Stimulated activated effector memory CD8-positive, alpha-beta T cell treated with anti-CD3 and anti-CD28 coated beads, Interleukin-12 subunit alpha, Interleukin-12 subunit beta, amount 100 ng/mL, for 72 hours (primary cell): ENCODE data around the gene NR5A1.

Source experiments
- ATAC-seq: fragments of 150-1000 bp; cut with Tn5 transposase; 2 replicates; pipeline ENCODE4 v1.10.0; 2021
- DNase-seq, 2 donors: peaks; one replicate each; pipeline ENCODE4 v3.0.0; 2021 to 2022; ENCODE audit warnings: low spot score in 2 of 2
- H3K27ac Mint-ChIP-seq: one replicate; pipeline ENCODE4 v1.8.0; 2022; ENCODE audit warnings: mild to moderate bottlenecking, mixed read lengths
- H3K36me3 Mint-ChIP-seq: one replicate; pipeline ENCODE4 v1.8.0; 2022; ENCODE audit warnings: mild to moderate bottlenecking, mixed read lengths
- H3K4me1 Mint-ChIP-seq: one replicate; pipeline ENCODE4 v1.8.0; 2022; ENCODE audit warnings: mixed read lengths
- H3K4me3 Mint-ChIP-seq: one replicate; pipeline ENCODE4 v1.8.0; 2022; ENCODE audit warnings: mild to moderate bottlenecking, mixed read lengths
- H3K9me3 Mint-ChIP-seq: one replicate; pipeline ENCODE4 v1.8.0; 2022; ENCODE audit warnings: mixed read lengths

NR5A1 gene

DNA sequence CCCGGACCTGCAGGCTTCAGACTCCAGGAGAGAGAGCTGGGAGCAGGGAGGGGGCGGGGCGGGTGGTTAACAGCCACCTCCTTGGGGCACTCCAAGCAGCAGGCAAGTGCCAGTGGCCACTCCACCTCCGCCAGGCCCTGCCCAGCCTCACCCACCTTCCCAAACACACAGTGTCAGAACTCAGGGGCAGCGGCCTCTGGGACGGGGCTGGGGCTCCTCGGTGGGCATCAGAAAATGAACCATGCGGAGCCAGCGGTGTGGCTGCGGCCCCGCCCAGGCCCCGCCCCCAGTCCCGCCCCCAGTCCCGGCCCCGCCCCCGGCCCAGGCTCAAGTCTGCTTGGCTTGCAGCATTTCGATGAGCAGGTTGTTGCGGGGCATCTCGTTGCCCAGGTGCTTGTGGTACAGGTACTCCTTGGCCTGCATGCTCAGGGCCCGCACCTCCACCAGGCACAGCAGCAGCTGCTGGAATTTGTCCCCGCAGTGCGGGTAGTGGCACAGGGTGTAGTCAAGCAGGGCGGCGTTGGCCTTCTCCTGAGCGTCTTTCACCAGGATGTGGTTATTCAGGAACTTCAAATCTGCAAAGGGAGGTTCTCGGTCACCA is 24.7 kb downstream of the NR5A1 start:
- ATAC-seq = no peak
- Mint-ChIP-seq H3K4me3 (no peak overlapping the region), H3K4me1 (no peaks in the 10 kb centered on the region)

DNA sequence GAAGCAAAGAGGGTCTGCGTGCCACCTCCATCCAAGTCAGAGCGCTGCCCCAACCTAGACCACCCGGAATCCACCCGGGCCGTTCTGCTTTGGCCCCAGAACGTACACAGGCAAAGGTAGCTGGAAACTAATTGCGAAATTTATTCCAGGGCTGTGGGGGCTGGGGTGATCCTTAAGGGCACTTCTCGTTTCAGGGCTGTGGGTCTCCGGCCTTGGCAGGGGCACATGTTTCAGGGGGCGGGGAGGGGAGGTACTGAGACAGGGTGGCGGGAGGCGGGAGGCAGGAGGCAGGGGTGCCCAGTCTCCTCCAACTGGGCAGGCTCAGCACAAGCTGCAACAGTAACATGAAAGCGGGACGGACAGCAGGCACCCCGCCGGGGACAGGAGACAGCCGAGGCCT is 26.1 kb downstream of the NR5A1 start:
- no peak for DNase-seq
- Mint-ChIP-seq H3K9me3 (no peaks in the 10 kb centered on the region), H3K36me3 (no peaks in the 10 kb centered on the region), H3K27ac (no peak overlapping the region), H3K4me3 (no peak overlapping the region), H3K4me1 (no peaks in the 10 kb centered on the region)
- no peak for ATAC-seq

More for the DNA sequence above, 24.7 kb downstream of the NR5A1 start:
- no peaks in the 10 kb centered on the region for H3K9me3 Mint-ChIP-seq
- H3K27ac Mint-ChIP-seq = no peak overlapping the region
- no peak for DNase-seq
- no peaks in the 10 kb centered on the region for H3K36me3 Mint-ChIP-seq

DNA sequence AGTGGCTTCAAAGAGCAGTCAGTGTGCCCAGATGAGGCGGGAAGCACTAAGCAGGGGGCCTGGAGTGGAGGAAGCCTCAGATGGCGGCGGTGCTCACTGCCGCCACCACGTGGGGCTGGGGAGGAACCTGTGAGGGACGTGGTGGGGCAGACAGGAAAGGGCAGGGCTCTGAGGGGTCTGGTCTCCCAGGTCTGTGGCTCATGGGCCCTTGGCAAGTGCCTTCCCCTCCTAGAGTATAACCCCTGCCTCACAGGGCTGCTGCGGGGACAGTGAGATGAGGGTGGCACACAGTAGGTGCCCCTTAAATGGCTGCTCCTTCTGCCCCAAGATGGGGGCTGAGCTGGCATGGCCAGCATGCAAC is 26.6 kb downstream of the NR5A1 start:
- DNase-seq (no peak), ATAC-seq (peak; percentile 37)
- Mint-ChIP-seq H3K36me3 (no peaks in the 10 kb centered on the region), H3K9me3 (no peaks in the 10 kb centered on the region), H3K4me3 (no peak overlapping the region), H3K4me1 (no peaks in the 10 kb centered on the region), H3K27ac (no peak overlapping the region)

DNA sequence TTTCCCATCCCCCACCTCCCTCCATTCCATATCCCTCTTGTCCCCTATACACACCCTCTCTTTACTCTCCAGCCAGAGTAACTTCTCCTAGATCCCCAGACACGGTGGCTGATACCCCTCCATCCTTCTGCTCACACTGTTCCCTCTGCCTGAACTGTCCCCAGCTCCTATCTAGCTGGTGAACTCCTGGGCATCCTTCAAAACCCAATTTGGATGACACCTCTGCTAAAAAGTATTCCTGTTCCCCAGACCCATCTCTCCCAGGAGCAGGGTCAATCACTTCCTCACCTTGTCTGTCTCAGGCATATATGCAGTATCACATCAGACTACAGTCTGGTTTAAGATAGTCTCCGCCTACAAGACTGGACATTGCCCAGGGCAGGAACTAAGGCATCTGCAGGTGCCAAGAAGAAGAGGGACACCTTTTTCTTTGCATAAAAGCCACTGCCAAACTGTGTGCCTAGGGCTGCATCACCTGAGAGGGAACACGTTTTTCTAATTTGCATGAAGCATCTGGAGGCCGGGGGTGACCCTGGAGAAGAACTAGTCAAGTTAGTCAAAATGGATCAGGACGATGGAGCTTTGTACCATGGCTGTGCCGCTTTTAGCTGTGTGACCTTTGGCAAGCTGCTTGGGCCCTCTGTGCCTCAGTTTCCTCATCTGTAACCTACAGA is 27.1 kb downstream of the NR5A1 start:
- Mint-ChIP-seq H3K4me1 (no peaks in the 10 kb centered on the region), H3K9me3 (no peaks in the 10 kb centered on the region), H3K27ac (no peak overlapping the region), H3K36me3 (no peaks in the 10 kb centered on the region), H3K4me3 (no peak overlapping the region)
- ATAC-seq = no peak
- no peak for DNase-seq

DNA sequence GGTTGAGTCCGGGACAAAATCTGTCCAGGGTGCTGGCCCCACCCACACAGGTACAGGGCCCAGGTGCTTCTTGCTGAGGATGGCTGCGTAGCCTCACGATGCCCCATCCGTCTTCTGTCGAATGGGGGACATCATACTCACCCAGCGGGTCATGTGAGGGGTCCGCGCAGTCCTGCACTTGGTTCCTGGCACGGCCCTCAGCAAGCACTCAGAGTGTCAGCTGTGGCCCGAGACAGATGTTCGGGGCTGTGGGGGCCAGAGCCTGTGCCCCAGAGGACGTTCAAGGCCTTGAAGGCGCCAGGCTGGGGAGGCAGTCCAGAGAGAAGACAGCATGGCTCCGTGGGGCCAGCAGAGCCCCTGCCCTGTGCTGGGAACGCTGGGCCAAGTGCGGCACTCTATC is 27.8 kb downstream of the NR5A1 start:
- H3K4me1 Mint-ChIP-seq = no peaks in the 10 kb centered on the region
- no peak for DNase-seq
- no peak overlapping the region for H3K27ac Mint-ChIP-seq
- no peaks in the 10 kb centered on the region for H3K9me3 Mint-ChIP-seq
- no peaks in the 10 kb centered on the region for H3K36me3 Mint-ChIP-seq
- no peak for ATAC-seq
- H3K4me3 Mint-ChIP-seq = no peak overlapping the region

DNA sequence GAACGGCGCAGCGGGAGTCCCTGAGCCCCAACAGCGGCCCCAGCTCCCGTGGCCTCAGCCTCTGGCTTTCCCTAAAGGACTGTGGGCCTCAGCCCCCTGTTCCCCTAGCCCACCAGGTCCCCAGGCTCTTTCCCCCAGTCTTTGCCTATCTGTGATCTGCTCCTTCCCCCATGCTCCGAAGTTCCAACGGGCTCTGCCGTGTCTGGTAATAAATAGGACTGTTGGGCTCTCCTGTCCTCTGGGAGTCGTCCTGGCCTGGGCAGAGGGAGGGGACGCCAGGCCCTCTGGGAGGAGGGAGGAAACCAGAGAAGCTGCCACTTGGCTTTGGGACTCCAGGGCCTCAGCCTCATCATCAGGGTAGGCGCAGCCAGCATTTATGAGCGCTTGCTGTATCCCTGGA is 28.8 kb downstream of the NR5A1 start:
- ATAC-seq = no peak
- no peak for DNase-seq
- H3K9me3 Mint-ChIP-seq = no peaks in the 10 kb centered on the region
- H3K36me3 Mint-ChIP-seq = no peaks in the 10 kb centered on the region
- no peak overlapping the region for H3K27ac Mint-ChIP-seq
- no peak overlapping the region for H3K4me3 Mint-ChIP-seq
- H3K4me1 Mint-ChIP-seq = no peaks in the 10 kb centered on the region

DNA sequence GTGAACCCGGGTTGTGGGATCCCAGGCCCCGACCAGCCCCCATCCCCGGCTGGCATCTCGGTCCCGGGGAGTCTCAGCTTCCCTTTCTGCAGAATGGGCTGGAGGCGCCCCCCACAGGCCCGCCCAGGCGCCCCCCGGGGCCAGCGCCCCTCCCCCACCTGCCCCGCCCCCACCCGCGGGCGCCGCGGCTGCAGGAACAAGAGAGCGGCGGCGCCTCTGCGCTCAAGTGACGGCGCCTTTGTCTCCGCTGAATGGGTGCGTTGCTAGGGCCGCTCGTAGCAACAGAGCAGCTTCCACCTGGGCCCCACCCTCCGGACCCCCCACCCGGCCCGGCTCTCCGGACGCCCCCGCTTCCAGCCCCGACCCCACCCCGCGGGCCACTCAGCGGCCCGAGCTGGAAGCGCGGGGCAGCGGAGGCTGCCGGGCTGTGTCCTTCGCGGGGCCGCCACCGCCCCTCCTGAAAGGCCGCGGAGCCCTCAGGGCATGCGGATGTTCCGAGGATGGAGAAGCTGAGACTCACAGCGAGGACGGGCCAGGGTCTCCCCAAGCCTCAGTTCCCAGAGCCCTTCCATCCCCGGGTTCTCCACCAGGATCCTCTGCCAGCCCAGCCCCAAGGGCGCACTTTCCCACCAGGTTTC is 29.4 kb downstream of the NR5A1 start:
- no peaks in the 10 kb centered on the region for H3K36me3 Mint-ChIP-seq
- no peak overlapping the region for H3K27ac Mint-ChIP-seq
- DNase-seq = no peak
- no peak for ATAC-seq
- H3K9me3 Mint-ChIP-seq = no peaks in the 10 kb centered on the region
- H3K4me1 Mint-ChIP-seq = no peaks in the 10 kb centered on the region
- H3K4me3 Mint-ChIP-seq = no peak overlapping the region

DNA sequence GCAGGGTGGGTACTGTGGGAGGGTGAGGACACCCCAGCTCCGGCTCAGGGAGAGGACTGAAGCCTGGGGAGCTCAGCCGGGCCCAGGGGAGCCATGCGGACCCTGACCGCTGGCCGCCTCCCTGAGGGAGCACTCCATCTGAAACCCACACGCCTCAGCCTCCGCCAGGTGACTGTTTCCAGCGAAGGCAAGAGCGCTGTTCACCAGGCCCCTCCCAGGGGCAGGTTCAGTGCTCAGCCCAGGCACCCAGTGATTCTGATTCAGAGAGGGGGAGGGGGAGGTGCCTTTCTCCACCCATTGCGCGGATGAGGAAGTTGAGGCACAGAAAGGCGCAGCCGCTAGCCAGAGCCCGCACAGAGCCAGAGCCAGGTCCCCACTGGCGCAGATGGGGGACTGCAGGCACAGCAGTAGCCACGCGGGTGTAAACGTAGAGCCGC is 30.0 kb downstream of the NR5A1 start:
- DNase-seq = no peak
- no peak overlapping the region for H3K27ac Mint-ChIP-seq
- H3K9me3 Mint-ChIP-seq = no peaks in the 10 kb centered on the region
- no peaks in the 10 kb centered on the region for H3K4me1 Mint-ChIP-seq
- no peak overlapping the region for H3K4me3 Mint-ChIP-seq
- no peak for ATAC-seq
- no peaks in the 10 kb centered on the region for H3K36me3 Mint-ChIP-seq

DNA sequence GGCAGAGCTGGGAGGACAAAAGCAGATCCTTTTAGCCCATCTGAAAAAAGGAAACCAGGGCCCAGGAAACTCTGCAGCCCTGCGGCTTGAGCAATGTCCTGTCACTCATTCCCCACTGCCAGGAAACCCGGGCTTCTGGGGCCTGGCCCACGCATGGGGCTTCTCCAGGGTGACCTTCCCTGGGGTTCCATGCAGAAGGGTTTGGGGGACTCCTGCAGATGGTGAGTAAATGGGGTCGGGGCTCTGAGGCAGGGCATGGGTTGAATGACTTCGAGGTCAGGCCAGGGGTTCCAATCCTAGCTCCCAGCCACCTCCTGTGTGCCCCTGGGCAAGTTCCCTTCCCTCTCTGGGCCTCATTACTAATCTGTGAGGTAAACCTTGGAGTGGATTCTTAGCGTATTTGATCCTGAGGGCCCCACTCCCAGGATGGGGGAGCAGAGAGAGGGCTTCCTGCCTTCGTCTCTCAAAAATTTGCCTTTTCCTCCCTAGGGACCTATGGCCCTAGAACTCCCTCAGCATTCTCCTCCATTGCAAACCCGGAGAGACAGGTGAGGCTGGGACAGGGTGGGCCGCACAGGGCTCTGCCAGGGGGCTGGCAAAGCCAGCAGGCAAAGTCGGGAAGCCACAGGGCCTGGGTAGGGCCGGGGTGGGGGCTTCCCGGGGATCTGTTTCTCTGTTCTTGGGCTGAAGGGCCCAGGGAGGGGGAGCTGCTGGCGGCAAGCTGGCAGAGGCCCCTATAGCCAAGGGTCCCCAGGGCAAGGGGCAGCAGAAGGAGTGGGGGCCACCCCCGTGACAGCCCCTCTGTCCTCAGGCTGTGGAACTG is 31.1 kb downstream of the NR5A1 start:
- Mint-ChIP-seq H3K36me3 (no peaks in the 10 kb centered on the region), H3K9me3 (no peaks in the 10 kb centered on the region), H3K27ac (no peak overlapping the region), H3K4me3 (no peak overlapping the region), H3K4me1 (no peaks in the 10 kb centered on the region)
- DNase-seq = no peak
- no peak for ATAC-seq

DNA sequence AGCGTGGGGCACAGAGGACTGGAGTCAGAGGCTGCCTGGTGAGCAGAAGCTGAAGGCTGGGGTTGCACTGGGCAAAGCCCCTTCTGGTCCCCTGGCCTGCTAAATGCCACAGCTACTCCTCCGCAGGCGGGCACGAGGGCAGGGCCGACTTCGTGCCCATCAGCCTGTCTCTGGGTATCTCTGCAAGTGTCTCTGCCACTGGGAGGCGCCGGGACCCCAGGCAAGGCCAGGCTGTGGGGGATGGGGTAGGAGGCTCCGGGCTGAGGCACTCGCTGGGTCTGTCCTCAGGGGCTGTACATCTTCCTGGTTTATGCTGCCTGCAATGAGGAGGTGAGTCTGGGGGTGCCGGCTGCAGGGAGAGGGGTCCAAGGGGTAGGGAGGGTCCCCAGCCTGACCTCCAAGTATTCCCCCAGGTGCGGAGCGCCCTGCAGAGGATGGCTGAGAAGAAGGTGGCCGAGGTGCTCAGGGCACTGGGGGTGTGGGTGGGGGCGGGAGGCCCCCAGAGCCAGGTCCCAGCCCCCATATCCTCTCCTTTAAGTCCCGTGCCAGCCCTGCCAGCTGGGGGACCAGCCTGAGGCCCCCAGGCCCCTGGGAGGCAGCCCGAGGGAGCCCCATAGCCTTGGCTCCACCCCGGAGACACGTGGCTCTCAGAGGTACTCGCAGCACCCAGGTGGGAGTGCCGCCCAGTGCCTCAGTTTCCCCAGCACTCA is 31.9 kb downstream of the NR5A1 start:
- DNase-seq (no peak), ATAC-seq (no peak)
- Mint-ChIP-seq H3K27ac (no peak overlapping the region), H3K36me3 (no peaks in the 10 kb centered on the region), H3K9me3 (no peaks in the 10 kb centered on the region), H3K4me1 (no peaks in the 10 kb centered on the region), H3K4me3 (no peak overlapping the region)

DNA sequence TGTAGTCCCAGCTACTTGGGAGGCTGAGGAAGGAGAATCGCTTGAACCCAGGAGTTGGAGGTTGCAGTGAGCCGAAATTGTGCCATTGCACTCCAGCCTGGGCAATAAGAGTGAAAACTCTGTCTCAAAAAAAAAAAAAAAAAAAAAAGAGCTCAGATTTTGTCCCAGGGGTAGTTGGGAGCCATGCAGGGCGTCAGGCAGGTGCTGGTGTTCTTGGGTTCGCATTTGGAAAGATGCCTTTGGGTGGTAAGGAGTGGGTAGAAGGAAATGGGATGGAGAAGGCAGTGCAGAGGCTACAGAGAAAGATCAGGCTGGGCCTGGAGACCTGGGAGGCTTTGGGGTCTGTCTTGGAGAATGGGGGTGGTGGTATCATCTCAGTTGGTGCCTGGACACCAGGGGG is 33.0 kb downstream of the NR5A1 start:
- no peaks in the 10 kb centered on the region for H3K4me1 Mint-ChIP-seq
- no peak overlapping the region for H3K4me3 Mint-ChIP-seq
- DNase-seq (no peak), ATAC-seq (no peak)
- no peaks in the 10 kb centered on the region for H3K9me3 Mint-ChIP-seq
- H3K27ac Mint-ChIP-seq = no peak overlapping the region
- no peaks in the 10 kb centered on the region for H3K36me3 Mint-ChIP-seq

DNA sequence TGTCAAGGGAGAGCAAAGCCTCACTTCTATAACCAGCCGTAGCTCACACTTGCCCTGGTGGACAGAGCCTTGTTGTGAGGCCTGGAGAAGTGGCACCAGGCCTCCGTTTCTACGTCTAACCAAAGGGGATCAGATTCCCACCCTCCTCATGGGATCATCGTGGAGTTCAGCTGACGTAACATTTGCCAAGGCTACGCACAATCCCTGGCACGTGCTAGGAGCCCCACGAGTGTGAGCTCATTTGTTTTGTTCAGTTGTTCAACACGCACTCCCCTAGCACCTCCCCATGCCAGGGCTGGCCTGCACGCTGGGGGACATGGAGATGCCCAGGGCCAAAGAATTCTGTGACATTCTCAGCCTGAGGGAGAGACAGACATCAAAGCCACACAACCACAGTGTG is 33.9 kb downstream of the NR5A1 start:
- Mint-ChIP-seq H3K4me3 (no peak overlapping the region), H3K36me3 (no peaks in the 10 kb centered on the region), H3K9me3 (no peaks in the 10 kb centered on the region), H3K4me1 (no peaks in the 10 kb centered on the region), H3K27ac (no peak overlapping the region)
- ATAC-seq (no peak), DNase-seq (no peak)

DNA sequence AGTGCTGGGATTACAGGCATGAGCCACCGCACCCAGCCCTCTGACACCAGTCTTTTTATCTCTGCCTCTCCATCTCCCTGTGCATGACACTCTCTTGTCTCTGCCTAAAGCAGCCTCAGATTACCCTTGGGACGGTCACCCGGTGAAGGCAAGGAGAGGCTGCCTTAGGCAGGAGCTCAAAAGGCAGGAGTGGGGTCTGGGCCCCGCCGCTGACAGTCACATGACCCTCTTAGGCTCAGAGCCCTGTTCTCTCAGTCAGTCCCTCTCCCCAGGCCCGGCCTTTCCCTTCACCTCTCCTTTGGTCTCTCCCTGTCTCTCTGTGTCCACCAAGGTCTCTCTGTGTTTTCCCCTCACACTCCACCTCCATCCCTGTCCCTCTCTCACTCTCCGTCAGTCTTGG is 34.4 kb downstream of the NR5A1 start:
- DNase-seq (no peak), ATAC-seq (no peak)
- Mint-ChIP-seq H3K36me3 (no peaks in the 10 kb centered on the region), H3K4me1 (no peaks in the 10 kb centered on the region), H3K27ac (no peak overlapping the region), H3K4me3 (no peak overlapping the region), H3K9me3 (no peaks in the 10 kb centered on the region)

DNA sequence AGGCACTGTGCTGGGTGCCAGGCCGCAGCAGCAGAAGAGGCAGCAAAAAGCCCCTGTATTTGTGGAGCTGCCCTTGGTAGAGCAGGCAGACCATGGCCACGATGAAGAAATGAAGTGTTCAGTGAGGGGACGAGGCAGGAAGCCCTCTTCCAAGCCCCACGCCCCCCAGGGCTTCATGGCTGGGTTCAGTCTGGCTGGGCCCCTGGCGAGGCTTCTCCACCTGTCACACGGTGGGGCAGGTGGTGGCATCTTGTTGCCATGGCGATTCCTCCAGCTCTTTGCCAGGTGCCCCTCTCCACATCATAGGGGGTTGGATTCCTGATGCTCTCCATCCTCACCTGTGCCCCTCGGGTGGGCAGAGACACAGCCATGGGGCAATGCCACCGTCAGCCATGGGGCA is 35.4 kb downstream of the NR5A1 start:
- Mint-ChIP-seq H3K4me3 (no peak overlapping the region), H3K36me3 (no peaks in the 10 kb centered on the region), H3K27ac (no peak overlapping the region), H3K9me3 (no peaks in the 10 kb centered on the region), H3K4me1 (no peaks in the 10 kb centered on the region)
- no peak for ATAC-seq
- no peak for DNase-seq

DNA sequence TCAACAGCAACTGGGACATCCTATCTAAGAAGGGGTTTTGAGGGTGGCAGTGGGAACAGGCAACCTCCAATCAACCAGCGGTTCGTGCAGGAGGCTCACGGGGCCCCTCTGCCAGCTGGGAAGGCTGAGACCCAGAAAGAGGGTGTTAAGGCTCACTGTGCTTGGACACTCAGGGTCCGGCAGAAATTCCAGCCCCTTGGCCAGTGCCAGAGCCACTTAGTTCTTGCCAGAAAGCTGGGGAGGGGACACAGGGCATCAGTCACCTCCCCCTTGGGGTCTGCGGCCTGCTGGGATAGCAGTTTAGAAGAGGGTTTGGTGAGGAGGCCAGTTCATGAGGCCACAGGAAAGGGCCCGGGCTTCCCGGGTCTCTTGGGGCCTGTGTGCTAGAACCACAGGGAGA is 36.5 kb downstream of the NR5A1 start:
- DNase-seq = no peak

More for the DNA sequence above, 36.5 kb downstream of the NR5A1 start:
- Mint-ChIP-seq H3K36me3 (no peaks in the 10 kb centered on the region), H3K9me3 (no peaks in the 10 kb centered on the region), H3K4me1 (no peaks in the 10 kb centered on the region), H3K27ac (no peak overlapping the region), H3K4me3 (no peak overlapping the region)
- no peak for ATAC-seq
